Activated naive CD4-positive, alpha-beta T cell treated with anti-CD3 and anti-CD28 coated beads, Interleukin-2, amount 50 U/mL, for 24 hours (primary cell): ENCODE data around the gene KCNMA1.

Source experiments
- H3K27ac Mint-ChIP-seq: one replicate; pipeline ENCODE4 v1.8.0; 2021; ENCODE audit warnings: mild to moderate bottlenecking, mixed read lengths
- H3K27me3 Mint-ChIP-seq: one replicate; pipeline ENCODE4 v1.8.0; 2021; ENCODE audit warnings: mixed read lengths
- H3K36me3 Mint-ChIP-seq: one replicate; pipeline ENCODE4 v1.8.0; 2021; ENCODE audit warnings: mixed read lengths
- H3K4me1 Mint-ChIP-seq: one replicate; pipeline ENCODE4 v1.8.0; 2021; ENCODE audit warnings: mixed read lengths
- H3K4me3 Mint-ChIP-seq: one replicate; pipeline ENCODE4 v1.8.0; 2021; ENCODE audit warnings: mild to moderate bottlenecking, mixed read lengths
- H3K9me3 Mint-ChIP-seq: one replicate; pipeline ENCODE4 v1.8.0; 2021; ENCODE audit warnings: mixed read lengths

The KCNMA1 gene

DNA sequence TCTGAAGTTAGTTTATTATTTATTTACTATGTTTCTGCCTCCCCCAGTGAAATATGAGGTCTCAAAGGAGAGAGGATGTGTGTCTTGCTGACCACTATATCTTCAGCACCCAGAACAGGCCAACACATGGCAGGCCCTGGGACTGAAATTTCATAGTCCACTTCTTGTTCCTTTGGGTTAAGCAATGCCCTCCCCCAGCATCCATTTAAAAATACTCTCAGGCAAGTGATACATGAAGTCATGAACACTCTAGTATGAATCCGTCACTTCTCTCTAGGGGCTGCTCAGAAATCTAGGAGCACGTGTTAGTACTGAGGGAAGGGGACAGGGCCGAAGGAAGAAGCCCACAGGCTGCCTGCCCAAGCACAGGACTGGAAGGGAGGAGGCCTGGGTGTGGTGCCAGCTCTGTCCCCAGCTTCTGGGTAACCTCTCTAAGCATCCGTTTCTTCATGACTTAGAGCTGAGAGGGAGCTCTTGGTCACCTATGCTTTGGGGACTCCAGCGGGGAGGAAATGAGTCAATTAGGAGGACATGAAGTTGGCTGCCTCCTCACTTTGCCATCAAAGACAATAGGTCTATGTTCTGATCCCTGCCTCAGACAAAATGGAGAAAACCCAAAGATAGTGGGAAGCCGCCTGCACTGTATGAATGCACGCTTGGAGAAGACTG lies 119.2 kb downstream of the KCNMA1 start:
- H3K36me3 Mint-ChIP-seq, result no peaks in the 10 kb centered on the region
- H3K4me3 Mint-ChIP-seq, result no peak overlapping the region
- no peaks in the 10 kb centered on the region for H3K9me3 Mint-ChIP-seq
- no peak overlapping the region for H3K27ac Mint-ChIP-seq
- no peaks in the 10 kb centered on the region for H3K4me1 Mint-ChIP-seq
- peaks cover 1% of the 10 kb centered on the region for H3K27me3 Mint-ChIP-seq

DNA sequence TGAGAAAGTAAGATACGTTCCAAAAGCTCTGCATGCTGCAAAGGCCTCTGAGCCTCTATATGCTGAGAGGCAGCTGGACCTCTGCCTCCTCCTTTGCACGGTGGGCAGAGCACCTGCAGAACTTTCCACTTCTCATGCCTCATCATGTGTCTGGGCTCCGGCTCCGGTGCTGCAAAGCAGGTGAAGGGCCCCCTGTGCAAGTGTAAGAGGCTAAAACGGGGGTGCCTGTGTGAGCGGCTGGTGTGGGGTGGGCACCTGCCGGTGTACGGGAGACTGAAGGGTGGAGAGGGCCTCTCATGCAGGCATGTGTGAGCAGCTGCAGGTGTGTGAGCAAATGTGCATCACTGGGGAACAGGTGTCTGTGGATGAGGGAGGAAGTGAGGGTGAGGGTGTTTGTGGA lies 121.0 kb downstream of the KCNMA1 start:
- H3K27me3 Mint-ChIP-seq, result no peaks in the 10 kb centered on the region
- no peaks in the 10 kb centered on the region for H3K9me3 Mint-ChIP-seq
- no peak overlapping the region for H3K4me3 Mint-ChIP-seq
- H3K36me3 Mint-ChIP-seq, result no peaks in the 10 kb centered on the region
- H3K27ac Mint-ChIP-seq, result no peak overlapping the region
- H3K4me1 Mint-ChIP-seq, result no peaks in the 10 kb centered on the region

DNA sequence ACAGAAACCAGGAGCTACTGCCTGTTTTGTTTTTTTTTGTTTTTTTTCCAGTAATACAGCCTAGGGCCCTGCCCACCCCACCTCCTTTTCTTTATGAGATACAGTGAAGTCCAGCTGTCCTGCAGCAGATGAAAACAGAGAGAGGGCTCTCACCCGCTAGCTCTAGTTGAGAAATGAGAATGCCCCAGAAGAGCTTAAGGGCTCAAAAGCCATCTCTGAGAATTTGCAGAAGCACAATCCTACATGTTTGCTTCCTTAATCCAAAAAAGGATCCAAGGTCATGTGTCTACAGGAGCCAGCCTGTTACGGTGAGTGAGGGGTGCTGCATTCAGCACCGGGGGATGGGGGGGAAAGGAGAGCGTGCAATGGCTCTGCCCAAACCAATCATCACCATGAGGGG lies 122.7 kb downstream of the KCNMA1 start:
- Mint-ChIP-seq H3K9me3 (no peaks in the 10 kb centered on the region), H3K4me1 (no peaks in the 10 kb centered on the region), H3K27me3 (no peaks in the 10 kb centered on the region)

DNA sequence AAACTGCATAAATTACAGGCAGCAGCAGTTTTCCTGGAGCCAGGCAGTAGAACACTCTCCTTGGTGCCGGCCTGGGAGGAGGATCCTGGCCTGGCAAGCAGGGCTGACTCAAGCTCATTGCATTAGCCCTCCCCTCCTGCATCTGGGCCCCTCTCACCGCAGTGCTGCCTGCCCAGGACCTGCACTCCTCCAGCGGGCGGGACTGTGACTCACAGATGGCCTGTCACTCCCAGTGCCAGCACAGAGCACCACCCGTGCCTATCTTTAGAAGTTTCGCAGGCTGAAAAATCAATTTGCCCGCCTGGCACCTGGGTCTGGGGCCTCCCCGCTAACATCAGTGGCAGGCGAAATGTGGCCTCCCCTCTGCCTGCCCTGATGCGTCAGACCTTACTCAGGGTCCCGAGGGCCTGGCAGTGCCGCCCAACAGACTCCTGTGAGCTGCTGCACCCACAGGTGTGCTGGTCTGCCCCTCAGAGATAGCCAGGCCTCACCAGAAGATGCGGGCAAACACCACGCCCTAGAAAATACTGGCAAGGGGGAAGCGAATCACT lies 123.8 kb downstream of the KCNMA1 start:
- H3K4me1 Mint-ChIP-seq, result no peaks in the 10 kb centered on the region
- no peaks in the 10 kb centered on the region for H3K36me3 Mint-ChIP-seq
- no peak overlapping the region for H3K27ac Mint-ChIP-seq
- H3K9me3 Mint-ChIP-seq, result no peaks in the 10 kb centered on the region
- H3K4me3 Mint-ChIP-seq, result no peak overlapping the region
- no peaks in the 10 kb centered on the region for H3K27me3 Mint-ChIP-seq

More for the DNA sequence above, 122.7 kb downstream of the KCNMA1 start:
- Mint-ChIP-seq H3K27ac (no peak overlapping the region), H3K36me3 (no peaks in the 10 kb centered on the region), H3K4me3 (no peak overlapping the region)

DNA sequence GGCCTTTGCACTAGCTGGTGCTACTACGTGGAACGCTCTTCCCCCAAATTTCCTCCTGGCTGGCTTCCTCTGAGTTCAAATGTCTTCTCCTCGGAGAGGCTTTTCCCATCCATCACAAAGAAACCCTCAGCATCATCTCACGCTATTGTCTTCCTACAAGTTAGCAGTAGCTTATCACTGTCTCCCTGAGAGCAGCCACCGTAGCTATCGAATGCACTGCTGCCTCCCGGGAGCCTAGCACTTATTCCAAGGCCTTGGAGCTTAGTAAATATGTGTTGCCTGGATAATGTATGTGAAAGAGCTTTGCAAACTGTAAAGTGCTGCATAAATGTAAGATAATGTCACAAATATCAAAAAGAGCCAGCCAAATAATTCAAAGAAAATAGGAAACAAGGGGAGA lies 124.4 kb downstream of the KCNMA1 start:
- H3K36me3 Mint-ChIP-seq, result no peaks in the 10 kb centered on the region
- no peak overlapping the region for H3K4me3 Mint-ChIP-seq
- no peaks in the 10 kb centered on the region for H3K9me3 Mint-ChIP-seq
- H3K27ac Mint-ChIP-seq, result no peak overlapping the region
- H3K4me1 Mint-ChIP-seq, result no peaks in the 10 kb centered on the region
- H3K27me3 Mint-ChIP-seq, result no peaks in the 10 kb centered on the region

DNA sequence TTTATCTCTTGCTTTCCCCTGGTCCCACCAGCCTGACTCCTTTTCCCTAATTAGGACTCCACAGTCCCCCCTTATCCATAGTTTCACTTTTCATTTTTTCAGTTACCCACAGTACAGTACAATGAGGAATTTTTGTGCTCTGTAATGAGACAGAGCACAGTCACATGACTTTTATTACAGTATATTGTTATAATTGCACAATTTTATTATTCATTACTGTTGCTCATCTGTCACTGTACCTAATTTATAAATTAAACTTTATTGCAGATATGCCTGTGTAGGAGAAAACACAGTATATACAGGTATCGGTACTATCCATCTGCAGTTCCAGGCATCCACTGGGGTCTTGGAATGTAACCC lies 125.4 kb downstream of the KCNMA1 start:
- Mint-ChIP-seq H3K4me3 (no peak overlapping the region), H3K27me3 (no peaks in the 10 kb centered on the region), H3K27ac (no peak overlapping the region), H3K9me3 (no peaks in the 10 kb centered on the region), H3K36me3 (no peaks in the 10 kb centered on the region), H3K4me1 (no peaks in the 10 kb centered on the region)

DNA sequence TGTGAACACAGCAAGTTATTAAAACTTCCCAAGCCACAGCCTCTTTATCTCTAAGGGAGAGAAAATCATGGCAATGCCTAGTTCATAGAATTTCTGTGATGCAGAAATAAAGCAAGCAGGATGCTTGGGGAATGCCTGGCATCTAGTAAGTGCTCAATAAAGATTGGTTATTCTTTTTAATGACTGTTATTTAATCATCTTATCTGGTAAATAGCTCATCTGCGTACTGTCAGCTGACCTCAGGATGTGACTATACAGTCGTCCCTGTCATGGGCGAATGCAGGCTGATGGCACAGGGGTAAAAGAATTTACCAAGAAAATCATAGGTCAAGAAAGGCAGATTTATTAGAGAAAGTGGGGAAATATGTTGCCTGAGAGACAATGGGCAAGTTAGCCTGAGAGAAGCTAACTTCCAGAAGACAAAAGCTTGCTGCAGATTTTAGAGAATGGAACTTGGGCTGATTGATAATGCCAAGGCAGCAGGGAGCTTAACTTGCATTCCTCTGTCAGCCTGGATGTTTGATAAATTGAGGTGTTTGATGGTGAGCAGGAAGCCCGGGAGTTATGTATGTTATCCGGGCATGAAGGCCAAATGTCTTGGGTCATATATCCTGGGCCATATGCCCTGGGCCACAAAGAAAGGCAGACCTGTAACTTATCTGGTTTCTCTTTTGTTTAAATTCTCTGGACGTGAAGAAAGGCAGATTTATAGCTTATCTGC lies 126.0 kb downstream of the KCNMA1 start:
- Mint-ChIP-seq H3K27me3 (no peaks in the 10 kb centered on the region), H3K9me3 (no peaks in the 10 kb centered on the region), H3K4me3 (no peak overlapping the region), H3K4me1 (no peaks in the 10 kb centered on the region), H3K27ac (no peak overlapping the region), H3K36me3 (no peaks in the 10 kb centered on the region)

DNA sequence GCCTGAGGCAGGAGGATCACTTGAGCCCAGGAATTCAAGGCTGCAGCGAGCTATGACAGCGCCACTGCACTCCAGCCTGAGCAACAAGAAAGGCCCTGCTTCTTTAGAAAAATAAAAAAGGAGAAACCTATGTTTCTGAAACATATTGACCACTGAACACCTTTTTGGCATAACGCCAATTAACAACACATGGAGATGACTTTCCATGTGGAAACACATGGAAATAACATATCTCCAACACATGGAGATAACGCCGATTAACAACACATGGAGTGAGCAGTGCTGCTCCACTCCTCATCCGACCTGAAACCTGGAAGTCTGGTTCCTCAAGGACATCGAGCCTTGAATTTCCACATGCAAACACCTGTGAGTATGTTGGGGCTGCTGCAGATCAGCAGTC lies 126.9 kb downstream of the KCNMA1 start:
- H3K27me3 Mint-ChIP-seq, result no peaks in the 10 kb centered on the region
- H3K36me3 Mint-ChIP-seq, result no peaks in the 10 kb centered on the region
- H3K9me3 Mint-ChIP-seq, result no peaks in the 10 kb centered on the region
- H3K4me1 Mint-ChIP-seq, result no peaks in the 10 kb centered on the region
- no peak overlapping the region for H3K27ac Mint-ChIP-seq
- H3K4me3 Mint-ChIP-seq, result no peak overlapping the region

DNA sequence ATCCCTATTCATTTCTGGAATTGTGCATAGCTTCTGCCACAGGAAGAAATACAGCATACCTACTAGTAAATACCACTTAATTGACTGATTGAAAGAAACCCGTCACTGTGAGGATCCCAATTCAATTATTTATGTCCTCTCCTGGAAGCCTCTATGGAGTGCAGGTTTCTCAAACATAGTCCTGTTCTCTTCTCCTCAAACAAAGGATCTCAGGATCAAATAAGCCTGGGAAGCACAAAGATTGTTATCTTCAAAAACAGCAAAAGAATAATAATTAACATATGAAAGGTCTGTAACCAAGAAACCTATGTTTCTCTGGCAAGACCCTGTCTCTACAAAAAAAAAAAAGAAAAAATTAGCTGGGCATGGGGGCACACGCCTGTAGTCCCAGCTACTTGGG lies 127.3 kb downstream of the KCNMA1 start:
- Mint-ChIP-seq H3K4me1 (no peaks in the 10 kb centered on the region), H3K36me3 (no peaks in the 10 kb centered on the region), H3K27ac (no peak overlapping the region), H3K9me3 (no peaks in the 10 kb centered on the region), H3K27me3 (no peaks in the 10 kb centered on the region), H3K4me3 (no peak overlapping the region)

DNA sequence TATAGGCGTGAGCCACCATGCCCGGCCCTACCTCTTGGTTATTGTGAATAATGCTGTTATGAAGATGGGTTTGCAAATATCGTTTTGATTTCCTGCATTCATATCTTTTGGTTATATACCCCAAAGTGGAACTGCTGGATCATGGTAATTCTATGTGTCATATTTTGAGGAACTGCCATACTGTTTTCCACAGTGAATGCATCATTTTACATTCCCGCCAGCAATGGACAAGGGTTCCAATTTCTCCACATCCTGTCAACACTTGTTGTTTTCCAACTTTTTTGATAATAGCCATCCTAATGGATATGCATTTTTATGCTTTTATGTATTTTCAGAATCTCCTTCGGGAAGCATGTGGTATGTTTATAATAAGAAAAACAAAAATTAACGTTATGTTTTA lies 128.2 kb downstream of the KCNMA1 start:
- no peak overlapping the region for H3K4me3 Mint-ChIP-seq
- H3K9me3 Mint-ChIP-seq, result no peaks in the 10 kb centered on the region
- H3K4me1 Mint-ChIP-seq, result no peaks in the 10 kb centered on the region
- H3K27me3 Mint-ChIP-seq, result no peaks in the 10 kb centered on the region
- no peaks in the 10 kb centered on the region for H3K36me3 Mint-ChIP-seq
- no peak overlapping the region for H3K27ac Mint-ChIP-seq

DNA sequence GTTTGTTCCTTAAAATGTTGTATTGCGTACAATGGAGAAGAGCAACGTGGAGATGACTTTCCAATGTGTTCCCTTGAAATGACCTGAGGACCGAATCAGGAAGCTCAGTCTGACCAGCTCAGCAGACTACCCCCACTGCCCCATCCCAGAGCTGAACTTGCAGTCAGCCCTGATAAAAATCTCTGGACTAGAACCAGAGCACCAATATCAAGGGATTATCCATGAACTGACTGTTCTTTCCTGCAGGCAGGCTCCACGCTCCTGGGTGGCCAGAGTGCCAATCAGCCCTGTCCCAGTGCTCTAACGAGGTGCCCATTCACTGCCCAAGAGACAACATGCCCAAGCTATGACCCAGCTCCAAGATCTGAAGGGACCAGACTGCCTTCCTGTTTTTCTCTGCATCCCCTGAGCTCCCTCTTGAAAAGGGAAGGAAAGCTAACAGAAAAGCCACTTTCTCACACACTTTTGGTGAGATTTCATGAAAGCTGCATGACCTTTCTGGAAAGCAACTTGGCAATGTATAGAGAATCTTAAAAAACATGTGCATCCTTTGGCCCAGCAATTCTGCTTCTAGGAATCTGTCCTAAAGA lies 130.2 kb downstream of the KCNMA1 start:
- Mint-ChIP-seq H3K9me3 (no peaks in the 10 kb centered on the region), H3K27ac (no peak overlapping the region), H3K36me3 (no peaks in the 10 kb centered on the region), H3K4me3 (no peak overlapping the region), H3K27me3 (no peaks in the 10 kb centered on the region), H3K4me1 (no peaks in the 10 kb centered on the region)

DNA sequence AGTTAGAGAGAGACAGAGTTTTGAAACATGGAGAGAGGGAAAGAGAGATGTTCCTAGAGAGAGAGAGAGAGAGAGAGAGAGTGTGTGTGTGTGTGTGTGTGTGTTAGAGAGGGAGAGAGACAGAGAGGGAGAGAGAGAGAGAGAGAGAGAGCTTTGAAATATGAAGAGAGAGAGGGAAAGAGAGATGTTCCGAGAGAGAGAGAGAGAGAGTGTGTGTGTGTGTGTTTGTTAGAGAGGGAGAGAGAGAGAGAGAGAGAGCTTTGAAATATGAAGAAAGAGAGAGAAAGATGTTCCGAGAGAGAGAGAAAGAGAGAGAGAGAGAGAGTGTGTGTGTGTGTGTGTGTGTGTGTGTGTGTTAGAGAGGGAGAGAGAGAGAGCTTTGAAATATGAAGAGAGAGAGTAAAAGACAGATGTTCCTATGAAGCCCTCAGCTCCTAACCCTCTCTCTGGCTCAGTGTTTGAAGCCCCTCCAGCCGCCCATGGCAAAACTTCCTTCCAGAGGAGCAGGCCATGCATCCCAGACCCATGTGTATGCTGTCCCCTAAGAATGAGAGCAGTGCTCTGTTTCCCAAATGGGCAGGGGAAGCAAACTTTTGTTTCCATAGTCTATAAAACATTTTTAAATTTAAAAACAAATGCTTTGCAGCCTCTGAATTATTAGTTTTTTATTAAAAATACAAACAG lies 130.9 kb downstream of the KCNMA1 start:
- Mint-ChIP-seq H3K27ac (no peak overlapping the region), H3K27me3 (no peaks in the 10 kb centered on the region), H3K4me3 (no peak overlapping the region), H3K9me3 (no peaks in the 10 kb centered on the region), H3K36me3 (no peaks in the 10 kb centered on the region), H3K4me1 (no peaks in the 10 kb centered on the region)

DNA sequence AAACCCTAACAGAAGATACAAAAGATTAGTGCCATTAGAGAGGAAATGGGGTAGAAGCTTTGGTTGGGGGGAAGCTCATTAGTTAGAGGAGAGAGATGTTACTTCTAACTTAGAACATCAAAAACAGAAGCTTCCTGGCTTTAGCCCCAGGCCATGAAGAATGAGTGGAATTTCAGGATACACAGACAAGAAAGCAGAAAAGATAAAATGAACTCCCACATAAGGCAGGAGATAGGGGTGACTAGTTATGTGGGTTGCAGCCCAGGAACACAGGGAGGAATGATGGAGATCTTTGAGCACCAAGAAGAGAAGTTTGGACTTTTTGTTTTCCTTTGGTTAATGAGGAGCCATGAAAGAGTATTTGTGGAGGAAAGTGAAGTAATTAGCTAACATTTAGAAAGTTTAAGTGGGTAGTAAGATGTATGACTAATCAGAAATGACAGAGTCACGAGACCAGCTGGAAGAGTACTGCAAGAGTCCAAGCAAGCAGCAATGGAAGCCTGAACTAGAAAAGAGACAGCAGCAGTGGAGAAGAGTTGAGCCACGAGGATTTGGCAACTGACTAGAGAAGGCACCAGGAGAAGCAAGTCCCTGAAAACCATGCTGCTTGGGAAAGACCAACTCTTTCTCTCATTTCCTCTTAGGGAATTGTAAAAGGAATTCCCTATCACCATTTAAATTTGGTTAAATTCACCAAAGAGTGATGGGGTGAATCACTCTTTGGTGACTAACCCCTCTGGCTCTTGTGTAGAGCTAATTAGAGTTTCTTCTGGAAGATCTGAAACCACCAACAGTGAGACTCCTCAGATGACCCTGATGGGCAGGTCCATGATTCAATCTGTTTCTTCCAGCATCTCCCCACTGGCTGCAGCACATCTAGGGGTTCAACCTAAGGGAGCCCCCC lies 131.9 kb downstream of the KCNMA1 start:
- H3K4me3 Mint-ChIP-seq, result no peak overlapping the region
- no peaks in the 10 kb centered on the region for H3K27me3 Mint-ChIP-seq
- no peak overlapping the region for H3K27ac Mint-ChIP-seq
- no peaks in the 10 kb centered on the region for H3K9me3 Mint-ChIP-seq
- H3K4me1 Mint-ChIP-seq, result no peaks in the 10 kb centered on the region
- H3K36me3 Mint-ChIP-seq, result no peaks in the 10 kb centered on the region

DNA sequence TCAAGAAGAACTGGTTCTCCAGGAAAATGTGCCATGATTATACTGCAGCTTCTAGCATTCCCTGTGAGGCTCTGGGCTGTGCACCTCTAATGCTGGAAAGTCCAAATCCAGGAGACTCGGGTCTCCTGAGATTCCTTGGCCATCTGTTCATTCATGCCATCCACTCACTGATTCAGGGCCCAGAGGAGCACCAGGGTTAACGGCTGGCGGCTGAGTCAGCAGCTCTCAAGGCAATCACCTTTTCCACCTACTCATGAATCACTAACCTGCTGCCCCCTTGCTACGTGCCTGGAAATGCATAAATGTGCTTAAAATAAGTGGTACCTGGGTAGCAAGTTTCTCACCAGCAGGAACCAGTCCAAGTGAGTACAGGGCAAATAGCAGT lies 132.7 kb downstream of the KCNMA1 start:
- Mint-ChIP-seq H3K27me3 (no peaks in the 10 kb centered on the region), H3K36me3 (no peaks in the 10 kb centered on the region), H3K4me3 (no peak overlapping the region), H3K9me3 (no peaks in the 10 kb centered on the region), H3K27ac (no peak overlapping the region), H3K4me1 (no peaks in the 10 kb centered on the region)

DNA sequence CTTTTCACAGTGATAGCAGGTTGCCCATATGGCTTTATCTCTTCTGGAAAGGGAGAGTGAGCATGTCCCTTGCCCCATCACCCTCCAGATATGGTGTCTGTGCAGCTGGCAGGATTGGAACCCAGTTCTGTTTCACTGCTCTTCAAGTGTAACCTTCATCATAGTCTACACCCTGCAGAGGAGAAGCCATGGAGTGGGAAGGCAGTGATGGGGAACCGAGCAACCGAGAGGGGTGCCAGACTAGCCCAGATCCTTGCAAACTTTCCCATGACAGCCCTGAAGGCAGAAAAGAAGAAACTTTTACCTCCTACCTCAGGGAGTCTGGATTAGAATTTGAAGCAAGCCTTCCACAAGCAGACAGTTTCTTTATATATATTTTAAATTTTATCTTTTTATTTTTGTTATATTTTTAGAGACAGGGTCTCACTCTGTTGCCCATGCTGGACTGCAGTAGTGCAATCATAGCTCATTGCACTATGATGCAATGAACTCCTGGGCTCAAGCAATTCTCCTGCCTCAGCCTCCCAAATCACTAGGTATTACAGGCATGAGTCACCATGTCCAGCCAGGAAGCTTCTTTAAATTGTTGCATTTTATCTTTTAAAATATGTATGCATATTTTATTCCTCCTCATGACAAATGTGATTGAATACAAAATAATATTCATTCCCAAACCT lies 133.3 kb downstream of the KCNMA1 start:
- H3K36me3 Mint-ChIP-seq, result no peaks in the 10 kb centered on the region
- no peaks in the 10 kb centered on the region for H3K4me1 Mint-ChIP-seq
- no peaks in the 10 kb centered on the region for H3K27me3 Mint-ChIP-seq
- H3K9me3 Mint-ChIP-seq, result no peaks in the 10 kb centered on the region
- no peak overlapping the region for H3K4me3 Mint-ChIP-seq
- H3K27ac Mint-ChIP-seq, result no peak overlapping the region
